GM10248 (cell line): ENCODE results near the gene POLA1.

Source experiments
- CTCF ChIA-PET: fragments of 300-600 bp; sonication (Branson Sonifier 250); formaldehyde crosslinking; extraction: SDS; loops from one replicate; lab custom pipeline; 2021; ENCODE audit warnings: antibody characterized with exemption; lab: Yijun Ruan, JAX
- POLR2A ChIA-PET: fragments of 350-650 bp; sonication (Branson Sonifier 250); formaldehyde crosslinking; extraction: SDS; loops from one replicate; lab custom pipeline; 2020; ENCODE audit warnings: antibody characterized with exemption; lab: Yijun Ruan, JAX
- DNase-seq: peaks from one replicate; pipeline ENCODE4 v3.0.0; 2012; ENCODE audit errors: extremely low spot score
- TF ChIP-seq, protein P1 (sequence below): IDR thresholded peaks from 2 replicates; pipeline ENCODE4 v1.5.1; 2012; ENCODE audit warnings: mild to moderate bottlenecking, low read depth; ENCODE audit errors: extremely low read depth, missing control alignments, control extremely low read depth

POLA1 gene

DNA sequence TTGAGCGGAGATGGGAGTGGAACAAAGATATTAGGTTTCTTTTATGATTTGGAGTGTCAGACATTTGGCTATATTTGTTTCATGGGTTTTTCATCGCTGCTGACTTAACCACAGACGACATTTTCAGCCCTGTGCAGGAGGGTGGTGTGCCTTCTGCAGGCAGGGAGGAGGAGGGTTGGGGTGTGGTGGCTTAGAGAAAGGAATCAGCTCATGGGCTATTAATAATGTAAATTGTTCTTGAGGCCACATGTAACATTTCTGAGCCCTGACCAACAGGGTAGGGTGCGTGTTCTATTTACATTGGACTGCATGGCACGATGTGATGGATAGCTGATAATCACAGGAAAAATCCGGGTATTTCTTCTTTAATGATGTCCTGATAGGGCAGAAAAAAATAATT, 67.6 kb downstream of the POLA1 start:
- POLR2A ChIA-PET = no interaction called here
- TF ChIP-seq, protein P1, sequence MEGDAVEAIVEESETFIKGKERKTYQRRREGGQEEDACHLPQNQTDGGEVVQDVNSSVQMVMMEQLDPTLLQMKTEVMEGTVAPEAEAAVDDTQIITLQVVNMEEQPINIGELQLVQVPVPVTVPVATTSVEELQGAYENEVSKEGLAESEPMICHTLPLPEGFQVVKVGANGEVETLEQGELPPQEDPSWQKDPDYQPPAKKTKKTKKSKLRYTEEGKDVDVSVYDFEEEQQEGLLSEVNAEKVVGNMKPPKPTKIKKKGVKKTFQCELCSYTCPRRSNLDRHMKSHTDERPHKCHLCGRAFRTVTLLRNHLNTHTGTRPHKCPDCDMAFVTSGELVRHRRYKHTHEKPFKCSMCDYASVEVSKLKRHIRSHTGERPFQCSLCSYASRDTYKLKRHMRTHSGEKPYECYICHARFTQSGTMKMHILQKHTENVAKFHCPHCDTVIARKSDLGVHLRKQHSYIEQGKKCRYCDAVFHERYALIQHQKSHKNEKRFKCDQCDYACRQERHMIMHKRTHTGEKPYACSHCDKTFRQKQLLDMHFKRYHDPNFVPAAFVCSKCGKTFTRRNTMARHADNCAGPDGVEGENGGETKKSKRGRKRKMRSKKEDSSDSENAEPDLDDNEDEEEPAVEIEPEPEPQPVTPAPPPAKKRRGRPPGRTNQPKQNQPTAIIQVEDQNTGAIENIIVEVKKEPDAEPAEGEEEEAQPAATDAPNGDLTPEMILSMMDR = no peak
- CTCF ChIA-PET = interaction anchor here (2.0 kb wide), 1 partner anchor 9 kb away, joined by 7 read pairs; no protein-coding TSS in a partner anchor
- no peak for DNase-seq

DNA sequence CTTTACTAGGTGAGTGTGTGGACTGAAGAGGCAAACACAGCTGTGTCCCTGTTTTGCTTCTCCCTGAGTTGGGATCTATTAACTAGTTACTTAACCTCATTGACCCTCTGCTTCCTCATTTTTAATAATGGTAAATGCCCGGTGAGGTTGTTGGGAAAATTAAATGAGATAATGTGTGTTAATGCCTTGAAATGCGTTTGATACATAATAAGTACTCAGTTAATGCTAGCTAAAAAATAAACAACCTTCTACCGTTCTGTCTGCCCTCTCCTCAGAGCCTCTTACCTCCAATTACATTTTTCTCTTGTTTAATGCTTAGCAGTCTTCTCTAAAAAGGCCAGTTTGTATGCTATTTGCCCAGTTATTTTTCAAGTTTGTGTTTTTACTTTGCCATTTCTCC, 70.3 kb downstream of the POLA1 start:
- TF ChIP-seq, protein P1 = no peak
- POLR2A ChIA-PET = no interaction called here
- no peak for DNase-seq
- CTCF ChIA-PET = interaction anchor here (0.7 to 1.1 kb wide), 2 partner anchors 11 to 31 kb away, joined by 3 read pairs; no protein-coding TSS in a partner anchor

DNA sequence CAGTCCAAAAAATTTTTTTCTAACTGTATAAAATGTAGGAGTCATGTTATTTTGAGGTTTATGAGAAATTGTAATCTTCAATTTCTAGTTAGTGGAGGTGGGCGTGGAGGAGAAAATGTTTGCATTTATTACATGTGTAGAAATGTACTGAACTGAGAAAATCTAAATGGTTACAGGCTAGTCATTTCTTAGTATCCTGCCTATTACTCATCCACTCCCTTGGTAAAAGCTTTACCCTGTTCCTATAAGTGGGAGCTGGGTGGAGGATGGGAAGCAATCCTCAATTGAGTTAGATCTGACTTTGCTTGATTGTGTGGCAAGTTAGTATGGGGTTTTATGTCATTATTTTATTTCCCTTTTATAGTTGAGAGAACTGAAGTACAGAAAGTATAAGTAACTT, 73.8 kb downstream of the POLA1 start:
- ChIA-PET POLR2A (no interaction called here), CTCF (interaction anchor here (0.8 to 1.4 kb wide), 4 partner anchors 10 to 71 kb away, joined by 3 to 5 read pairs (median 4); no protein-coding TSS in a partner anchor)
- no peak for DNase-seq
- TF ChIP-seq, protein P1 = no peak

DNA sequence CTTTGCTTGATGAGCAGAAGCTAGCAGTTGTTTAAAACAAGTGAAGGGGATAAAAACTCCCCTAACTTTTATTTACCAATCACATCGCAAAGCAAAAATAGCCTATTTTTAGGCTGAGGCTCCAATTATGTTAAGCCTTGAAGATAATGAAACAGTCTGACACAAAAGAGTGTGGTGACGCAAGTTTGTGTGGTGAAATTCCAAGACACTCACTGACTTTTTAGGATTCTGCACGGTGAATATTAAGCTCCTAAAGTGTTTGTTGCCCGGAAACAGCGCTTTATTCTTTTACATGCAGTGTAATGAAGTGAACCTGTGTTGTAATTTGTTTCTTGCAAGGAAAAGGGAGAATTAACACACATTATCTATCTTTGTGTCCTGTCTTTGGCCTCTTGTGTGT, 74.8 kb downstream of the POLA1 start:
- CTCF ChIA-PET = interaction anchor here (1.2 to 1.4 kb wide), 3 partner anchors 9 to 70 kb away, joined by 3 to 5 read pairs (median 5); no protein-coding TSS in a partner anchor
- POLR2A ChIA-PET = no interaction called here
- no peak for DNase-seq
- TF ChIP-seq, protein P1 = no peak

DNA sequence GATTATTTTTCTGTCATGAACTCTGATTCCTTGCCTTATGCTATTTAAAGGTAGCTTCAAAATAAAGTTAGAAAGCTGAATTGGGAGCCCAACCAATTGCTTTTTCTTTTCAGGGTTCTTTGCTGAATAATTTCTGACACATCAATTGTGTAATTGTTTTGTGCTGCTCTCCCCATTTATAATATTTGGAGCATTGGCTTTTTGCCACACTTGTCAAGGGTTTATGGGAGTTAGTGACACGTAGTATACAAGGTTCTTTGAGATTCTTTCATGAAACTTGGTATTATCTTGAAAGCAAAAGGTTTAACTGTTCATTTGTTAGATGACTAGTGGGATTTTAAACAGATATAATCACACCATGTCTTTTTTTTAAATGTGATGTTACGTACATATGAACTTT, 80.9 kb downstream of the POLA1 start:
- CTCF ChIA-PET = no interaction called here
- TF ChIP-seq, protein P1 = no peak
- DNase-seq = no peak
- POLR2A ChIA-PET = no interaction called here

DNA sequence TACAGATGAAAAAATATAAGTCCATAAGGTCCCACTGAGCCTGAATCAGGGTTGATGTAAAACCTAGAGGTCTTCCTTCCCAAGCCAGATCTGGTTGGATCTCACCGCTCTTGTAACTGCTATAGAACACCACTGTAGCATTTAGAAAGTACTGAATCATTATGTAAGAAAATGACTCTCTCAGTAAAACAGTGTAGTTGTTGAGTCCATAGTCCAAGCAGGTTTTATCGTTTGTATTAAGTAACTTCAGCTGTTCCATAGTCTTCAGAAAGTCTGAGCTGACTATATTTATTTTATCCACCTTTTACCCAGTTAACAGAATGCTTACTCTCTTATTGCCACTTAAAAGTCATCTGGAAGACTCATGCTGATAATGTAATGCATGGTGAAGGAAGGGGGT, 82.2 kb downstream of the POLA1 start:
- TF ChIP-seq, protein P1 = no peak
- ChIA-PET CTCF (interaction anchor here (1.1 kb wide), 1 partner anchor 10 kb away, joined by 4 read pairs; no protein-coding TSS in a partner anchor), POLR2A (no interaction called here)
- no peak for DNase-seq

DNA sequence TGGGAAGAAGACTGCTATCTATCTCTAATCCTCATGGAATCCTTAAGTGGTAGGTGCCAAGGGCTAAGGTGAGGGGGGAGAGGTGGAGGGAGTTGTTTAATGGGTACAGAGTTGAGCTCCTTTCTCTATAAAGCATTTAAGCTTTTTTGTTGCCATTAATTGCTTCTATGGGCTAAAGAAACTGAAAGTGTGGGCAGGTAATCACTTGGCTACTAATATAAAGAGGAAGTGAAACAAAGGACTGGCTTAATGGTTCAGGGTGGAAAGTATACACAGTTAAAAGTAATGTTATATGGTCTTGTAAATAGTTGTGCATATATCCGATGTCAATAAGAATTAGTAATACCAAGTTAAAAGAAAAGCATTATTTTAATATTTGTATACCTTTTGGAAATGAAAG, 83.9 kb downstream of the POLA1 start:
- ChIA-PET POLR2A (no interaction called here), CTCF (interaction anchor here (1.7 kb wide), 2 partner anchors 10 to 61 kb away, joined by 5 to 6 read pairs; no protein-coding TSS in a partner anchor)
- TF ChIP-seq, protein P1 = no peak
- peak; percentile 46 for DNase-seq
